ENCODE measurements around the gene LENG8.

DNA sequence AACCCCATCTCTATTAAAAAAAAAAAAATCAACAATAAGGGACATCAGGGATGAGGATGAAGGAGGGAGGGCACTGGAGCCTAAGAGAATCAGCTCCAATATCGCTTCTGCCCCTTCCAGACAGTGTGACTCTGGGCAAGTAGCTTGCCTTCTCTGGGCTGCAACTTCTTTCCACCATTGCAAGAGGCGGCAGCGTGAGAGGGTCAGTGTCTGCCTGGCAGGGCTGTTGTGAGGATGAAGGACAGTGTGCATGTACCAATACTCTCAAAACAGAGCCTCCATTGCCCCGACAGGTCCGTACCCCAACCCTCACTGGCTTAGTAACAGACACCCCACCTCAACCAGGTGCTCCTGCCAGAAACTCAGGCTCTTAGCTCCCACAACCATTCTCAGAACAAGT, 15.3 kb upstream of the LENG8 start:
- TF ChIP-seq, protein P1, sequence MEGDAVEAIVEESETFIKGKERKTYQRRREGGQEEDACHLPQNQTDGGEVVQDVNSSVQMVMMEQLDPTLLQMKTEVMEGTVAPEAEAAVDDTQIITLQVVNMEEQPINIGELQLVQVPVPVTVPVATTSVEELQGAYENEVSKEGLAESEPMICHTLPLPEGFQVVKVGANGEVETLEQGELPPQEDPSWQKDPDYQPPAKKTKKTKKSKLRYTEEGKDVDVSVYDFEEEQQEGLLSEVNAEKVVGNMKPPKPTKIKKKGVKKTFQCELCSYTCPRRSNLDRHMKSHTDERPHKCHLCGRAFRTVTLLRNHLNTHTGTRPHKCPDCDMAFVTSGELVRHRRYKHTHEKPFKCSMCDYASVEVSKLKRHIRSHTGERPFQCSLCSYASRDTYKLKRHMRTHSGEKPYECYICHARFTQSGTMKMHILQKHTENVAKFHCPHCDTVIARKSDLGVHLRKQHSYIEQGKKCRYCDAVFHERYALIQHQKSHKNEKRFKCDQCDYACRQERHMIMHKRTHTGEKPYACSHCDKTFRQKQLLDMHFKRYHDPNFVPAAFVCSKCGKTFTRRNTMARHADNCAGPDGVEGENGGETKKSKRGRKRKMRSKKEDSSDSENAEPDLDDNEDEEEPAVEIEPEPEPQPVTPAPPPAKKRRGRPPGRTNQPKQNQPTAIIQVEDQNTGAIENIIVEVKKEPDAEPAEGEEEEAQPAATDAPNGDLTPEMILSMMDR (IDR thresholded peaks at IDR 0.05) = no peak
- TF ChIP-seq EZH2phosphoT487 (IDR thresholded peaks at IDR 0.05) = no peak
- no peak for TF ChIP-seq EZH2 (IDR thresholded peaks at IDR 0.05)
